ENCODE data around the gene INPP5D.
"Not testable (repeated sequence)": the region's sequence is repeated elsewhere in the genome, so short reads cannot be mapped to it uniquely, and the experiment has no call there.

Gene INPP5D

DNA sequence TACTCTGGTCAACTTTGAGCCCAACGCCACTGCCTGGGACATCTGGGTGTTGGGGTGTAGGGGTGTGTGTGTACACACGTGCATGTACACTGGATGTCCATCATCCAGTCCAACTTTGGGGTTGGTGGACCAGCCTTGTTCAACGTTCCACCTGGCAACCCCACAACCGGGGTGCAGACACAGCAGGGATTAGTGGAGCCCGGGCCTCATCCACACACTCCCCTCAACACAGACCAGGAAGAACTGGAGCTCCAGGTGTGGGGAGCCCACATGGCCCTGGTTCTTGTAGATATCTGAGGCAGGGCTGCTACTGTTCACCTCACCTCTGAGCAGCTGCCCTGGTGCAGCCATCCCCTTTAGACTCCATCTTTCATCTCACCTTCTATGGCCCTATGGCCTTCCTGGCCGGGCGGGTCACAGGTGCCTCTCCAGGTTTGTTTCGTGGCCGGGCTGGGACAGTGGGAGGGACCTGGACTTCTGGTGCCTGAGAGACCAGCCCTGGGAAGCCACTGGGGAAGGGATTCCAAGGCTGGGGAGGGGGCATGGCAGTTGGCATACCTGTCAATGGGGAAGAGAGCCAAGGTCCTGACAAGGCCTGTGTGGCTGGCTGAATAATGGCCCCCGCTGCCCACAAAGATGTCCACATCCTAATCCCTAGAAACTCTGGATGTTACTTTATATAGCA is 20.2 kb upstream of the INPP5D start:
- Mint-ChIP-seq H3K27ac (no peak overlapping the region), H3K4me1 (ENCODE audit: low read depth) (no peaks in the 10 kb centered on the region), H3K4me3 (no peak overlapping the region), H3K36me3 (ENCODE audit: low read depth) (no peaks in the 10 kb centered on the region), H3K27me3 (ENCODE audit: low read depth) (peaks cover 4% of the 10 kb centered on the region), H3K9me3 (no peaks in the 10 kb centered on the region)

DNA sequence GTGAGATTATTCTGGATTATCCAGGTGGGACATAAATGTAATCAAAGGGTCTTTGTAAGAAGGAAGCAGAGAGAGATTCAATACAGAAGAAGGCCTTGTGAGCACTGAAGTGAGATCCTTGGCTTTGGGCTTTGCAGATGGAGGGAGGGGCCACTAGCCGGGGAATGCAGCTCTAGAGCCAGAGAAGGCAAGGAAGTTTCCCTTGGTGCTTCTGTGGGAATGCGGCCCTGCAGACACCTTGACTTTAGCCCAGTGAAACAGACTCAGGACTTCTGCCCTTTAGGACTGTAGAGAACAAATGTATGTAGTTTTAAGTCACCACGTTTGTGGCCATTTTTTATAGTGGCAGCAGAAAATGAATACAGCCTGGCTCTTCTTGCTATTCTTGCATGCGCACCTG is 19.6 kb upstream of the INPP5D start:
- Mint-ChIP-seq H3K27me3 (ENCODE audit: low read depth) (peaks cover 7% of the 10 kb centered on the region), H3K36me3 (ENCODE audit: low read depth) (no peaks in the 10 kb centered on the region), H3K4me3 (no peak overlapping the region), H3K4me1 (ENCODE audit: low read depth) (no peaks in the 10 kb centered on the region), H3K27ac (no peak overlapping the region), H3K9me3 (no peaks in the 10 kb centered on the region)

DNA sequence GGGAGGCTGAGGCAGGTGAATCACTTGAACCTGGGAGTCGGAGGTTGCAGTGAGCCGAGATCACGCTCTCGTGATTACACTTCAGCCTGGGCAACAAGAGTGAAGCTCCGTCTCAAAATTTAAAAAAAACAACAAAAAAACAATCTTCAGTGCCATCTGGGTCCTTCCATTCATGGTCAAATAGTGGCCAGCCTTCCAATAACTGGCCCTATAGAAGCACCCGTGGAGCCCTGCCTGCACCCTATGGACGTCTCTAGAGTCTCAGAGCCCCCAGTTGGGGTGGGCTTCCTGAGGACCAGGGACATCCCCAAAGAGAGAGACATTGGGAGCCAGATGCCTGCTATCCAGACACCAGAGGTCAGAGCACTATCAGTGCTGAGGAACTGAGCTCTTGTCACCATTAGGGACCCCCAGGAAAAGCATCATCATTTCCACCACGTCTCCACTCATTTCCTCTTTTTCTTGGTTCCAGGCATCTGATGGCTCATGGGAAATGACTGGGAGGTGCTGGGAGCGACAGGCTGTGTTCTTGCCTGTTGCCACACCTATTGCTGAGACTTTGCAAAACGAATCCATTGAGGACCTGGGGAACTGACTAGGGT is 18.3 kb upstream of the INPP5D start:
- H3K36me3 Mint-ChIP-seq (ENCODE audit: low read depth) = no peaks in the 10 kb centered on the region
- H3K9me3 Mint-ChIP-seq = no peaks in the 10 kb centered on the region
- no peak overlapping the region for H3K4me3 Mint-ChIP-seq
- H3K27me3 Mint-ChIP-seq (ENCODE audit: low read depth) = peaks cover 7% of the 10 kb centered on the region
- H3K27ac Mint-ChIP-seq = no peak overlapping the region
- no peaks in the 10 kb centered on the region for H3K4me1 Mint-ChIP-seq (ENCODE audit: low read depth)

DNA sequence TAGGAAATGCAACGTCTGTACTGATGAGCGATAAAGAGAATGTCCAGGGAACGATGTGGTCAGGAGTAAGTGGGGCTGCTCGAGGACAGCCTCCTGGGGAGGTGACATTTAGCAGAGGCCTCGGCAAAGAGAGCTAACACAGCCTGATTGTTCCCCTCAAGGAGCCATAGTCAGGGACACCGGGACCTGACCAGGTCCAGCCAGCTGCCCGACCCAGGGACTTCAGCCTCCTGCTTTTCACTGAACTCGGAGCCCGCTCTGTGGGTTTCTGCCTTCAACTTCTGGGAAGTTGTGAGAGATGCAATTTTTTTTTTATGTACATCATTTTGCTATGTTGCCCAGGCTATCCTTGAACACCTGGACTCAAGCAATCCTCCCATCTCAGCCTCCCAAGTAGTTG is 17.6 kb upstream of the INPP5D start:
- Mint-ChIP-seq H3K9me3 (no peaks in the 10 kb centered on the region), H3K27me3 (ENCODE audit: low read depth) (peaks cover 12% of the 10 kb centered on the region), H3K4me3 (no peak overlapping the region), H3K36me3 (ENCODE audit: low read depth) (no peaks in the 10 kb centered on the region), H3K4me1 (ENCODE audit: low read depth) (no peaks in the 10 kb centered on the region), H3K27ac (no peak overlapping the region)

DNA sequence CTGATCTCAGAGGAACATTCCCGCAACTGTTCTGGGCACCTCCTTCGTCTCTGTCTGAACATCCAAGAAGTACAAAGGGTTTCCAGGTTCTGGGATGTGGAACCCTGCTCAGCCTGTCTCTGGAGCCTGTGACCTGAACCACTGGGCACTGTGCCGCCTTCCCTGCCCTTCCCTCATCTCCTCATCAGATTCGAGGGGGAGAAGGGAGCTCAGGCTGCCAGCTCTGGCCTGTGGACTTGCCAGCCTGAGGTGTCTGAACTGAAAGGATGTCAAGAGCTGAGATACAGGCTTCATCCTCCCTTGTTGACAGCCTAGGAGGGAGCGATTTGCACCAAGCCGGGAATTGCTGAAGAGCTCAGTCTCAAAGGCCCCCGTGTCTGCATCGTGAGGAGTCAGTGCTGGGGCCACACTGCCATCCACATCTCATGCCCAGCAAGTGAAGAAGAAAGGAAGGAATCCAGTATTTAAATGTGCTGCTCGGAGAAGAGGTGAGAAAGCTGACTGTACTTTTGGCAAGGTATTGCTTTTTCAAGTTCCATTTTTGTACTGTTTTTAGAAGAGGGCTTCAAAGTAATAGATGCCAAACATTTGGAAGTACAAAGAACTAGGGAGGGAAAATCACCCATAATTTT is 15.1 kb upstream of the INPP5D start:
- Mint-ChIP-seq H3K4me1 (ENCODE audit: low read depth) (no peaks in the 10 kb centered on the region), H3K27me3 (ENCODE audit: low read depth) (peaks cover 19% of the 10 kb centered on the region), H3K9me3 (no peaks in the 10 kb centered on the region), H3K4me3 (no peak overlapping the region), H3K27ac (no peak overlapping the region), H3K36me3 (ENCODE audit: low read depth) (no peaks in the 10 kb centered on the region)

DNA sequence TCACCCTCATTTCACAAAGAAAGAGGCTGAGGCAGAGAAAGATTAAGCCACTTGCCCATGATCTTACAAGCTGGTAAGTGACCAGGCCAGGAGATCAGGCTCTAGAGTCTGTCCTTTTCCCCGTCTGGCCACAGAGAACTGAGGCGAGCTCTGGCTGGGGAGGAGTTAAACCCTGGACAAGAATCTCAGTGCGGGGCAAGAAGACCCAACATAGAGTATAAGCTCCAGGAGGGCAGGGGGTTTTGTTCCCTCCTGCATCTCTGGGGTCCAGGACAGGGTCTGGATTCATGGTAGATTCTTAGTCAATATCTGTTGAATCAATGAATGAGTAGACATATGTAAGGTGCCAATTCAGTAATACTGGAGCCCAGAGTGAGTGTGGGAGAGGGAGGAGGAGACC is 12.9 kb upstream of the INPP5D start:
- Mint-ChIP-seq H3K27me3 (ENCODE audit: low read depth) (peaks cover 27% of the 10 kb centered on the region), H3K27ac (no peak overlapping the region), H3K4me1 (ENCODE audit: low read depth) (no peaks in the 10 kb centered on the region), H3K36me3 (ENCODE audit: low read depth) (no peaks in the 10 kb centered on the region), H3K9me3 (no peaks in the 10 kb centered on the region), H3K4me3 (no peak overlapping the region)

DNA sequence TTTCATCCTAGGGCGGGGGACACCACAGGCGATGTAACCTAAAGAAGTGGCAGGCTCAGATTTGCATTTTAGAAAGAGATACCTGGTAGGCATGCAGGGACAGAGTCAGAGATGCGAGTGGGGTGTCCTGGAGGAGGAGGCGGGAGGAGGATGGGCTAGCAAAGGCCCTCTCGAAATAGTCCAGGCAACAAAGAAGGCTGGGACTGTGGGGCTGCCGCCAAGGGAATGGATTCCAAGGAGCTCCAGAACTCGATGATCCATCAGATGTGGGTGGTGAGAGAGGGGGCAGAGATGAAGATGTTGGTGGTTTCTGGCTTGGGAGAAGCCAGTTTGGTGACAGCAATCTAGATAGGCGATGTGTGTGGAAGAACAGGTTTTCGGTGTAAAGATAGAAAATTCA is 12.5 kb upstream of the INPP5D start:
- no peaks in the 10 kb centered on the region for H3K36me3 Mint-ChIP-seq (ENCODE audit: low read depth)
- peaks cover 28% of the 10 kb centered on the region for H3K27me3 Mint-ChIP-seq (ENCODE audit: low read depth)
- H3K4me3 Mint-ChIP-seq = no peak overlapping the region
- no peaks in the 10 kb centered on the region for H3K4me1 Mint-ChIP-seq (ENCODE audit: low read depth)
- peak overlapping the region; percentile 21 for H3K27ac Mint-ChIP-seq
- no peaks in the 10 kb centered on the region for H3K9me3 Mint-ChIP-seq

DNA sequence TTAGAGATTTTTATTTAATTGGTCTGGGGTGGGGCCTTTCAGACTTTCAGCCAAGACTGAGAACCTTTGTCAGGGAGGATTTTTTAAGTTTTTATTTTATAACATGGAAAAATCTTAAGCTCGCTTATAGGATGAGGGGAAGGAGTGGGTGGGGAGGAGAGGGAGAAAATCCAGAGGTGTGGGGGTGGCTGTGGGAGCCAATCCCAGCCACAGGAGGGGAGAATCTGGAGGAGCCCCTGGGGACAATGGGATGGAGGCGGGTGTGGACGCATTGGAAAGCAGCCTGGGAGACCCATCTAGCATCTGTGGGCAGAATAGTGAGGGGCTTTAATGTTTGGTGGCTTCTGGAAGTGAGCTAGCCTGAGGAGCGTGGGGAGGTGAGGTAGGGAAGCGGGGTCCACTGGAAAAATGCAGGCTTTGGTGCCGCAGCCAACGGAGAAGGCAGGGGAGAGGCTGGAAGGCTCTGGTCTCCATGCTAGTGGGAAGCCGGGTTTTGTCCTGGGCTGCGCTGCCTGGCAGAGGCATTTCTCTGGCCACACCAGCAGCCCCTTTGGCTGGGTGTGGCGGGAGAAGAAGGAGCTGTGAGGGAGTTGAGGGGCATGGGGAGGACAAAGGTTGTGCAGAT is 11.5 kb upstream of the INPP5D start:
- Mint-ChIP-seq H3K4me1 (ENCODE audit: low read depth) (peaks cover under 1% of the 10 kb centered on the region), H3K9me3 (no peaks in the 10 kb centered on the region), H3K27ac (no peak overlapping the region), H3K27me3 (ENCODE audit: low read depth) (peaks cover 29% of the 10 kb centered on the region), H3K4me3 (no peak overlapping the region), H3K36me3 (ENCODE audit: low read depth) (no peaks in the 10 kb centered on the region)

DNA sequence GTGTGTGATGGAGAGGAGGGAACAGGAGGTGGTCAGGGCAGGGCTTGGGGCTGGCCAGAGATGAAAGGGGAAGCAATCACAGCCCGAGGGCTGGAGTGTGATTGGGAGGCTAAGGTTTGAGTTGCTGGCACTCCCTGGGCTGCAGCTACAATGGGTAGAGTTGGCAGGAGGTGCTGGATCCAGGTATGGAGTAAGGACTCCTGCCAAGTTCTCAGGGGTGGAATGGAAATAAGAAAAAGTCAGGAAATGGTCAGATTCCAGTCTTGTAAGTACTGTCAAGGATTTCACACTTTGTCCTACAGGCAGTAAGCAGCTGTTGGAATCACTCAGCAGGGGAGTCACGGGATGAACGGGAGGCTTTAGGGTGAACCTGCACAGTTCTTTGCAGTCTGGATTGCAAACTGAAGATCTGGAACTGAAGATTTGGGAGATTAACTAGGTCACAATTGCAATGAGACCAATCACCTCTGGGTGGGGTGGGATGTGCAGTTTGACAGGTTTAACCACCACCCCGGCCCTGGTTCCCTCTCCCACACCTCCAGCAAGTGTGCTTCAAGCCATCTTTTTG is 10.9 kb upstream of the INPP5D start:
- H3K4me1 Mint-ChIP-seq (ENCODE audit: low read depth) = peaks cover 3% of the 10 kb centered on the region
- no peaks in the 10 kb centered on the region for H3K9me3 Mint-ChIP-seq
- H3K4me3 Mint-ChIP-seq = no peak overlapping the region
- H3K27ac Mint-ChIP-seq = no peak overlapping the region
- no peaks in the 10 kb centered on the region for H3K36me3 Mint-ChIP-seq (ENCODE audit: low read depth)
- peaks cover 32% of the 10 kb centered on the region for H3K27me3 Mint-ChIP-seq (ENCODE audit: low read depth)

DNA sequence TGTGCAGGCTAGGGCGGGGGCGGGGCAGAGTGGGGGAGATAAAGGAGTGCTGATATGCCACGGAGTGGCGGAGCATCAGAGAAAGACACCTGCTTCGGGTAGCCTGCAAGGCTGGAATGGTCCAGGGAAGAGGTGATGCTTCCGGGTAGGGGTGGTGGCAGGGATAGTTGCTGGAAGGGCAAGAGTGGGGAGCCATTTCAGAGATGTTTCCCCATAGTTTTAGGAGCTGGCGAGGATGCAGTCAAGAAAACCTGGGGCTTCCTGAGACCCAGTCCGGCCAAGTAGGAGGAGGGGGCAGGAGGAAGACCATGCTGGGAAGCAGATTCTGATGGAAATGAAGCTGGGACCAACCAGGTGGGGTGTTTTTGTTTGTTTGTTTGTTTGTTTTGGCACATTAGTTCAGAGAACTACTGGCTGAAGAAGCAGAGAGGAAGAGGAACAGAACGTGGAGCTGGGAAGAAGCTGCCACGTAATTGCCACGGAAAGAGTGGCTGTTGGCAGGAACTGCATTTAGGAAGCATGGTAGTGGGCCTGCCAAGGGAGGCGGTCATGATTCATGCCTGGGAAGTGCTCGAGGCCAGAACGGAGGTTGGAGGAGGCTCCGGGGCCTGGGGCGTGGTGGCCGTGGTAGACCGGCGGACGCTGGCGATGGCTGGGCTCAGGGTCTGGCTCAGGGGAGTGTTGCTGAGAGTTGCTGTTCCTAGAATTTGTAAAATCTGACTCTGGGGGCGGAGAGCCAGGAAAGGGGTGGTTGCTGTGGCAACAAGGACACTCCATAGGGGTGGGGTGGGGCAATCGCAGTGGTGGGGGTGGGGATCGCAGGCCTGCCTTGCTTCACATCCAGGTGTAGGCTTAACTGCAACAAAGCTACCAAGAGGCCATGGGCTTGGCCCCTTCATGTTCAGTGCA is 8.6 kb upstream of the INPP5D start:
- Mint-ChIP-seq H3K36me3 (ENCODE audit: low read depth) (no peaks in the 10 kb centered on the region), H3K9me3 (no peaks in the 10 kb centered on the region)

DNA sequence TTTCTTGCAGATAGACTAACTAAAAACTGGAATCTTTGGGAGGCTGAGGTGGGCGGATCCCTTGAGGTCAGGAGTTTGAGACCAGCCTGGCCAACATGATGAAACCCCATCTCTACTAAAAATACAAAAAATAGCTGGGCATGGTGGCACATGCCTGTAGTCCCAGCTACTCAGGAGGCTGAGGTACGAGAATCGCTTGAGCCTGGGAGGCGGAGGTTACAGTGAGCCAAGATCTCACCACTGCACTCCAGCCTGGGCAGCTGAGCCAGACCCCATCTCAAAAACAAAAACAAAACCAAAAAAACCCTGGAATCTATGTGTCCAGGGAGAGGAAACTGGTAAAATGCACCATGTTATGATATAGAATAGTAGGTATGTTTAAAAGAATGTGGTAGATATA is 7.6 kb upstream of the INPP5D start:
- not testable (repeated sequence) for H3K9me3 Mint-ChIP-seq; H3K4me3 Mint-ChIP-seq; H3K36me3 Mint-ChIP-seq (ENCODE audit: low read depth); H3K4me1 Mint-ChIP-seq (ENCODE audit: low read depth); H3K27ac Mint-ChIP-seq
- H3K27me3 Mint-ChIP-seq (ENCODE audit: low read depth) = peaks cover 29% of the 10 kb centered on the region

More for the DNA sequence above, 8.6 kb upstream of the INPP5D start:
- peaks cover 33% of the 10 kb centered on the region for H3K27me3 Mint-ChIP-seq (ENCODE audit: low read depth)
- H3K27ac Mint-ChIP-seq = no peak overlapping the region
- H3K4me3 Mint-ChIP-seq = no peak overlapping the region
- H3K4me1 Mint-ChIP-seq (ENCODE audit: low read depth) = peaks cover 3% of the 10 kb centered on the region

DNA sequence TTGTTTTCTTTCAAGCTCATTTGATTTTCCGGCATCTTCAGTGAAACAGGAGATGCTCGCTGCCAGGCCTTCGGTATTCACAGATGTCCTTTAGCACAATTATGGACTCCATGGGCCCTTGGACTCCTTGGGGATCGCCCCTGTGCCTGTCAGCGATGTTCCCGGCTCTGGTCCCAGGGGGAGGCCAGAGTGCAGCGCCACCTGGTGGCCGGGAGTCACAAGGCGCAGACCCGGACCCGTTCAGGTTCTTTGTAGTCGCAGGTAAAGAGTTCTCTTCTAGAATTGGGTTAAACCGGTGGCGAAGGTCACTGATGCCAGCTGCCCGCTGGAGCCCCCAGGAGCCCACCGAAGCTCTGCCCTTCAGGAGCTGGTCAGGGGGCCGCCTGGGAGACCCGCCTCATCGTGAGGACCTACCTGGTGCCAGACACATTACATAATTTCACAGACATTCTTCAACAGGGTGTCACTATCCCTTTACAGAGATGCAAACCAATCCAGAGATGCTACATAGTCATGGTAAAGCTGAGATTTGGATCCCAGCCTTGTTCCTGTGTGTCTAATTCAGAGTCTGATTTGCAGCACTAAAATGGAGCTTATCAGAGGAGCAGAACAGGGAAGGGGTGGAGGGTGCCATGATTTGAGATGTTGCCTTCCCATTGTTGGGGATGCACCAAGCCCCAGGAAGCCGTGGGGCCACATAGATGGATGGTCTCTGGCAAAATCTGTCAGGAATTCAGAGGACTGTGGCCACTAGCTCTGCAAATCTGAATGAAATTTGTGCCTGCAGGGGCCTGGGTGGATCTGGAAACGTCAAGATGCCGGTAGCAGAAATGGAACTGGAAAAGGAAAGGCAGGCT is 6.0 kb upstream of the INPP5D start:
- H3K36me3 Mint-ChIP-seq (ENCODE audit: low read depth) = no peaks in the 10 kb centered on the region
- H3K27ac Mint-ChIP-seq = no peak overlapping the region
- no peak overlapping the region for H3K4me3 Mint-ChIP-seq
- peaks cover 22% of the 10 kb centered on the region for H3K27me3 Mint-ChIP-seq (ENCODE audit: low read depth)
- H3K4me1 Mint-ChIP-seq (ENCODE audit: low read depth) = peaks cover 3% of the 10 kb centered on the region
- H3K9me3 Mint-ChIP-seq = no peaks in the 10 kb centered on the region

DNA sequence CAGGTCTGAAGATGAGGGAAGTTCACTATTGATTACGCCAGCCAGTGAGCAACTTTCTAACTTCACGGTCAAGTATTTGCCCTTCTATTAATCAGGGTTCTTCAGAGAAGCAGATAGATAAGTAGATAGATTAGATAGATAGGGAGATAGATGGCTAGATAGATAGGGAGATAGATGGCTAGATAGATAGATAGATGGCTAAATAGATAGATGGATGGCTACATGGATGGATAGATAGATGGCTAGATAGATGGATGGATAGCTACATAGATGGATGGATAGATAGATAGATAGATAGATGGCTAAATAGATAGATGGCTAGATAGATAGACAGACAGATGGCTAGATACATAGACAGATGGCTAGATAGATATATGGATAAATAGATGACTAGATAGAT is 4.8 kb upstream of the INPP5D start:
- H3K9me3 Mint-ChIP-seq = no peaks in the 10 kb centered on the region
- H3K27me3 Mint-ChIP-seq (ENCODE audit: low read depth) = peaks cover 22% of the 10 kb centered on the region
- H3K4me1 Mint-ChIP-seq (ENCODE audit: low read depth) = peaks cover 6% of the 10 kb centered on the region
- H3K27ac Mint-ChIP-seq = no peak overlapping the region
- H3K4me3 Mint-ChIP-seq = no peak overlapping the region
- H3K36me3 Mint-ChIP-seq (ENCODE audit: low read depth) = no peaks in the 10 kb centered on the region
